Measurements from ENCODE around the gene UNC119B.
"Not testable (repeated sequence)": the region's sequence is repeated elsewhere in the genome, so short reads cannot be mapped to it uniquely, and the experiment has no call there.

GRCh38 chr12:120732198-120732597 is 21.9 kb downstream of the UNC119B start:
- TF ChIP-seq CTCF (conservative IDR thresholded peaks at IDR 0.05; ENCODE audit: low read depth in 2 of 2); EZH2 (IDR thresholded peaks at IDR 0.05; ENCODE audit: low read depth, unreplicated experiment); POLR2AphosphoS5 (IDR thresholded peaks at IDR 0.05; ENCODE audit: low read depth); REST (IDR thresholded peaks at IDR 0.05; ENCODE audit: unreplicated experiment); EZH2phosphoT487 (IDR thresholded peaks at IDR 0.05; ENCODE audit: unreplicated experiment); CREB1 (CRISPR knock-in tag; IDR thresholded peaks at IDR 0.05; ENCODE audit: low read depth); JUNB (IDR thresholded peaks at IDR 0.05; ENCODE audit: unreplicated experiment); NANOG (IDR thresholded peaks at IDR 0.05; ENCODE audit: borderline replicate concordance): not testable (repeated sequence)
